ENCODE results near the gene TMEM151B.
"Not testable (repeated sequence)": the region's sequence is repeated elsewhere in the genome, so short reads cannot be mapped to it uniquely, and the experiment has no call there.

DNA sequence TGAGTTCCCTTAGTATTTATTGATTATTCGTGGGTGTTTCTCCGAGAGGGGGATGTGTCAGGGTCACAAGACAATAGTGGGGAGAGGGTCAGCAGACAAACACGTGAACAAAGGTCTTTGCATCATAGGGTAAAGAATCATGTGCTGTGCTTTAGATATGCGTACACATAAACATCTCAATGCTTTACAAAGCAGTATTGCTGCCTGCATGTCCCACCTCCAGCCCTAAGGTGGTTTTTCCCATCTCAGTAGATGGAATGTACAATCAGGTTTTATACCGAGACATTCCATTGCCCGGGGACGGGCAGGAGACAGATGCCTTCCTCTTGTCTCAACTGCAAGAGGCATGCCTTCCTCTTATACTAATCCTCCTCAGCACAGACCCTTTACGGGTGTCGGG is 58.0 kb downstream of the TMEM151B start:
- TF ChIP-seq, protein P1, sequence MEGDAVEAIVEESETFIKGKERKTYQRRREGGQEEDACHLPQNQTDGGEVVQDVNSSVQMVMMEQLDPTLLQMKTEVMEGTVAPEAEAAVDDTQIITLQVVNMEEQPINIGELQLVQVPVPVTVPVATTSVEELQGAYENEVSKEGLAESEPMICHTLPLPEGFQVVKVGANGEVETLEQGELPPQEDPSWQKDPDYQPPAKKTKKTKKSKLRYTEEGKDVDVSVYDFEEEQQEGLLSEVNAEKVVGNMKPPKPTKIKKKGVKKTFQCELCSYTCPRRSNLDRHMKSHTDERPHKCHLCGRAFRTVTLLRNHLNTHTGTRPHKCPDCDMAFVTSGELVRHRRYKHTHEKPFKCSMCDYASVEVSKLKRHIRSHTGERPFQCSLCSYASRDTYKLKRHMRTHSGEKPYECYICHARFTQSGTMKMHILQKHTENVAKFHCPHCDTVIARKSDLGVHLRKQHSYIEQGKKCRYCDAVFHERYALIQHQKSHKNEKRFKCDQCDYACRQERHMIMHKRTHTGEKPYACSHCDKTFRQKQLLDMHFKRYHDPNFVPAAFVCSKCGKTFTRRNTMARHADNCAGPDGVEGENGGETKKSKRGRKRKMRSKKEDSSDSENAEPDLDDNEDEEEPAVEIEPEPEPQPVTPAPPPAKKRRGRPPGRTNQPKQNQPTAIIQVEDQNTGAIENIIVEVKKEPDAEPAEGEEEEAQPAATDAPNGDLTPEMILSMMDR (IDR thresholded peaks at IDR 0.05; ENCODE audit: low read depth, low read length) = not testable (repeated sequence)
- not testable (repeated sequence) for TF ChIP-seq POLR2A (IDR thresholded peaks at IDR 0.05; ENCODE audit: extremely low read depth, insufficient read length)

Measured in NB4 (cell line).